ENCODE measurements around the gene TMEM171. TPM values are rescaled to one million over a fixed set of nuclear protein-coding genes. Genes with fewer than 3 reads are reported as not detected.

Gene TMEM171
- total RNA-seq, 1 experiment from 2014 or later: 5.4 TPM

GRCh38 chr5:73172951-73173350, 52.6 kb downstream of the TMEM171 start, which contains the start of gene TMEM174:
TSS of gene TMEM174 (plus strand) at chr5:73173193. CDS start at chr5:73173244, 51 bp downstream.
- intact Hi-C loops (cut with micrococcal nuclease): no loop called here
- ChIA-PET CTCF (no interaction called here), RAD21 (ENCODE audit: low non-redundant PET in 1 of 2, low total read pairs in 2 of 2, uncharacterized antibody in 2 of 2, unreplicated experiment in 2 of 2) (no interaction called here)

More at GRCh38 chr5:73172951-73173350, 52.6 kb downstream of the TMEM171 start, which contains the start of gene TMEM174:
- H3K9ac ChIP-seq (ENCODE audit: low read length): no peak within 1 kb of the TSS
- H3K4me3 ChIP-seq (replicated peaks in 1 of 2; ENCODE audit: low read depth in 1 of 2, low read length in 2 of 2): no peak within 1 kb of the TSS
- no peaks in the 10 kb centered on the region for H4K20me1 ChIP-seq (ENCODE audit: insufficient read depth)
- no peaks in the 10 kb centered on the region for H3K4me1 ChIP-seq (ENCODE audit: control insufficient read depth in 1 of 2, insufficient read depth in 2 of 2, low read length in 2 of 2)
- no TSS peak for BruUV-seq (replicated peaks)
- ATAC-seq: no peak
- POLR2A ChIA-PET: no interaction called here
- H3K9me2 ChIP-seq (ENCODE audit: insufficient read depth): no peaks in the 10 kb centered on the region
- H3K4me2 ChIP-seq (ENCODE audit: low read length): no peak within 1 kb of the TSS
- no peaks in the 10 kb centered on the region for H3K36me3 ChIP-seq (ENCODE audit: control insufficient read depth in 1 of 2, insufficient read depth in 2 of 2, low read length in 2 of 2)
- H3K79me2 ChIP-seq (ENCODE audit: insufficient read depth, low read length): no peaks in the 10 kb centered on the region
- DNase-seq (ENCODE audit: low read depth, low spot score): no peak
- TF ChIP-seq REST (IDR thresholded peaks at IDR 0.05; ENCODE audit: low read depth) (no peak), SP1 (IDR thresholded peaks at IDR 0.05; ENCODE audit: low read depth) (no peak), CEBPB (IDR thresholded peaks at IDR 0.05; ENCODE audit: low read depth) (no peak), ZFX (IDR thresholded peaks at IDR 0.05) (no peak)
- TF ChIP-seq, protein P1, sequence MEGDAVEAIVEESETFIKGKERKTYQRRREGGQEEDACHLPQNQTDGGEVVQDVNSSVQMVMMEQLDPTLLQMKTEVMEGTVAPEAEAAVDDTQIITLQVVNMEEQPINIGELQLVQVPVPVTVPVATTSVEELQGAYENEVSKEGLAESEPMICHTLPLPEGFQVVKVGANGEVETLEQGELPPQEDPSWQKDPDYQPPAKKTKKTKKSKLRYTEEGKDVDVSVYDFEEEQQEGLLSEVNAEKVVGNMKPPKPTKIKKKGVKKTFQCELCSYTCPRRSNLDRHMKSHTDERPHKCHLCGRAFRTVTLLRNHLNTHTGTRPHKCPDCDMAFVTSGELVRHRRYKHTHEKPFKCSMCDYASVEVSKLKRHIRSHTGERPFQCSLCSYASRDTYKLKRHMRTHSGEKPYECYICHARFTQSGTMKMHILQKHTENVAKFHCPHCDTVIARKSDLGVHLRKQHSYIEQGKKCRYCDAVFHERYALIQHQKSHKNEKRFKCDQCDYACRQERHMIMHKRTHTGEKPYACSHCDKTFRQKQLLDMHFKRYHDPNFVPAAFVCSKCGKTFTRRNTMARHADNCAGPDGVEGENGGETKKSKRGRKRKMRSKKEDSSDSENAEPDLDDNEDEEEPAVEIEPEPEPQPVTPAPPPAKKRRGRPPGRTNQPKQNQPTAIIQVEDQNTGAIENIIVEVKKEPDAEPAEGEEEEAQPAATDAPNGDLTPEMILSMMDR (IDR thresholded peaks at IDR 0.05 in 2 of 3, conservative IDR thresholded peaks at IDR 0.05 in 1 of 3; ENCODE audit: borderline replicate concordance in 1 of 3, insufficient read depth in 1 of 3, low read depth in 2 of 3, low read length in 2 of 3): no peak
- H3K27ac ChIP-seq (ENCODE audit: low read depth, low read length): no peak within 1 kb of the TSS
- no peaks in the 10 kb centered on the region for H3K9me3 ChIP-seq (ENCODE audit: control insufficient read depth in 1 of 2, insufficient read depth in 1 of 2, low read depth in 1 of 2, low read length in 2 of 2)
- no peak within 1 kb of the TSS for H2AFZ ChIP-seq (ENCODE audit: low read depth, low read length, poor library complexity, severe bottlenecking)
- H3K27me3 ChIP-seq (ENCODE audit: insufficient read depth, low read length): no peaks in the 10 kb centered on the region

Measured in HCT116 (cell line).